DMS 273 (cell line): ENCODE measurements around the gene UNC13A.
A peak's percentile ranks its signal among the peaks of the same experiment; 100 is the strongest.

Experiments used
- DNase-seq: peaks from one replicate; lab custom pipeline; 2025; ENCODE audit not compliant: unreplicated experiment; lab: John Stamatoyannopoulos, UW

Gene UNC13A

GRCh38 chr19:17629760-17630159, 58.4 kb downstream of the UNC13A start:
- no peak for DNase-seq

DNA sequence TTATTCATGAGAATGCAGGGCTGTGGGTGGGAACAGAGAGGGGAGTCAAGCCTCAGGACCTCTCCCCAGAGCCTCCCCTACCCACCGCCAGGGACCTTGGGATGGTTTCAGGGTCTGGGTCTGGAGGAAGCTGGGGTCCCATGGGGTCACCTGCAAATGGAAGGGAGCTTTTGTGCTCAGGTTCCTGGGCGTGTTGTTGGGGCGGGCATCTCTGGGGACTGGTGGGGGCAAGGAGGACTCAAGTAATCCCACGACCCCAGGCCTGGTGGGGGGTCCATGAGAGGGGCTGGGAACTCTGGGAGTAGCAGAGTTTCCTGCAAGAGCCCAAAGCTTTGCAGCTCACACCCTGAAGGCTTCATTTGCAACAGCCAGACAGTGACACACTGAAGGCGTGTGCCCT, 60.2 kb downstream of the UNC13A start:
- no peak for DNase-seq

- no peak for DNase-seq
Observed at GRCh38 chr19:17627161-17627560, 61.0 kb downstream of the UNC13A start.

GRCh38 chr19:17626456-17627015, 61.6 kb downstream of the UNC13A start:
- no peak for DNase-seq

DNA sequence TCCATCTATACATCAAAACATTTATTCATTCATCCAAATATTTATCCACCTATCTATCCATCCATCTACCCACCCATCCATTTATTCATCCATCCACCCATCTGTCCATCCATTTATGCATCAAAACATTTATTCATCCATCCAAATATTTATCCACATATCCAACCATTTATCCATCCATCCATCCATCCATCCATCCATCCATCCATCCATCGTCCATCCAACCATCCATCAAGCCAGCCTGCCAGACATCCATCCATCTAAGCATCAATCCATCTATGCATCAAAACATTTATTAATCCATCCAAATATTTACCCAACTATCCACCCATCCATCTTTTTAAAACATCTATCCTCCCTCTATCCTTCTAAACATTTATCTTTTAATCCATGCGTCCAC, 62.2 kb downstream of the UNC13A start:
- no peak for DNase-seq

- no peak for DNase-seq
Observed at GRCh38 chr19:17625043-17625442, 63.1 kb downstream of the UNC13A start.

- DNase-seq, result no peak
Observed at GRCh38 chr19:17624314-17624991, 63.7 kb downstream of the UNC13A start.

- no peak for DNase-seq
Observed at GRCh38 chr19:17623224-17623935, 64.8 kb downstream of the UNC13A start.

GRCh38 chr19:17620696-17621095, 67.5 kb downstream of the UNC13A start:
- DNase-seq, result no peak

DNA sequence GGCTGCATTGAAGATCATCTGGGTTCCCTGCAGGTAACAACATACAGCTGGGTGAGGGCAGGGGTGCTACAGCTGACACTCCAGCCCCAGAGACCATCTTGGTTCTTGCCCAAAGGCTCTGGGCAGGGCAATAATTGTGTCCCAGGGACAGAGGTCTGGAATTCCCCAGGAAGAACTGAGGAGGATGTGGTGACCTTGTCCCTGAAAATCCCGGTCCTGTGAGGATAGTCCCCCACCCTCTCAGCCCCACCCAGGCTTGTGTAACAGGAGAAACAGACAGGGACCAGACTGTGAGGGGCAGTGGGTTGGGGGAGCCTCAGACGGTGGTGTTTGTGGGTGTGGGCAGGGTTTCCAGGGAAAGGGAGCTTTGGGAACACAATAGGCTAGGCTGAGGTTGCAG, 69.2 kb downstream of the UNC13A start:
- DNase-seq, result no peak

- no peak for DNase-seq
Observed at GRCh38 chr19:17618281-17618903, 69.8 kb downstream of the UNC13A start.

GRCh38 chr19:17617807-17618192, 70.4 kb downstream of the UNC13A start:
- no peak for DNase-seq

DNA sequence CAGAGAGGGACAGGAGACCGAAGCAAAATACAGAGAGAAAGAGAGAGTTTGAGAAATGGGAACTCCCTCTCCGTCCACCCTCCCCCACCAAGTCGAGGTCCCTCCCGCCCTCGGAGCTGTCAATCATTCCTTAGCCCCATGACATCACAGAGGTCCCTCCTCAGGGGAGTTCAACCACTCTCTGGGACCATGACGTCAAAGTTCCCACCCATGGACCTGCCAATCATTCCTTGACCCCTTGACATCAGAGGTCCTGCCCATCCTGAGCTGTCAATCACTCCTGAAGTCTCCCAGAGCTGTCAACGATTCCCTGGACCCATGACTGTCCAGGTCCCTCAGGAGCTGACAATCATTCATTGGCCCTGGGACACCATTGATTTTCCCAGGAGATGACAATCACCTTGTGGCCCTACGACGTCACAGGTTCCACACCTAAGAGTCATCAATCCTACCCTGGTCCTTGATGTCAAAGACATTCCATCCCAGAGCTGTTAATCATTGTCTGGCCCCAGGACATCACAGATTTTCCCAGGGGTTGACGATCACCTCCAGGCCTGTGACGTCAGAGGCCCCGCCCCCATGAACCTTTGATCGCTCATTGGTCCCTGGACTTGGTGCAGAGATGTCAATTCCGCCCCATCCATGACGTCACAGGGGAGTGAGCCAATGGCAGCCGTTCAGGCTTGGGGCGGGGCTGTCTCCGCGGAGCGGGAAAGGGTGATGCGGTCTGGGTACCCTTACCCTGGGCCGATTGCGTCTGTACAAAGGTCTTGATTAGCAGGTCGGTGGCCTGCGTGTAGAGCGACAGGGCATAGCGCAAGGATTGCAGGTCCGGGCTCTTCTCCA, 71.0 kb downstream of the UNC13A start:
- DNase-seq, result no peak

GRCh38 chr19:17616686-17616960, 71.5 kb downstream of the UNC13A start:
- DNase-seq, result peak; percentile 49

- no peak for DNase-seq
Observed at GRCh38 chr19:17615889-17616685, 72.1 kb downstream of the UNC13A start.

DNA sequence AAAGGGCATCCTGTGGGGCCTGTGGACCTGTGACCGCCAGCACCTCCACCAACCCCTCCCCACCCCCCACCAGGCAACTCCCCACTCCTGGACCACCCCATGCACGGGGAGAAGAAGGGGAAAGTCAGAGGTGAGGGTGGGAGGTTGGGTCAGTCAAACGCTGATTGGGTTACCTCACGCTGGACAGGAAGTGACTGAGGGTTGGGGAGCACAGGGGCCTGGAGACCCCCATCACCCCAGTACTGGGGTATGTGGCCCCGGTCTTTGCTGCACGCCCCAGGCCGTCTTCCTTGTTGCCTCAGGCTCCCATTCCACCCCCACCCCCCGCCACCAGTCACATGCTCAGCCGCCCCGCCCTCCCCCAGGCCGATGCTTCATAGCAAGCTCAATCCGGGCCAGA, 73.7 kb downstream of the UNC13A start:
- DNase-seq, result no peak

DNA sequence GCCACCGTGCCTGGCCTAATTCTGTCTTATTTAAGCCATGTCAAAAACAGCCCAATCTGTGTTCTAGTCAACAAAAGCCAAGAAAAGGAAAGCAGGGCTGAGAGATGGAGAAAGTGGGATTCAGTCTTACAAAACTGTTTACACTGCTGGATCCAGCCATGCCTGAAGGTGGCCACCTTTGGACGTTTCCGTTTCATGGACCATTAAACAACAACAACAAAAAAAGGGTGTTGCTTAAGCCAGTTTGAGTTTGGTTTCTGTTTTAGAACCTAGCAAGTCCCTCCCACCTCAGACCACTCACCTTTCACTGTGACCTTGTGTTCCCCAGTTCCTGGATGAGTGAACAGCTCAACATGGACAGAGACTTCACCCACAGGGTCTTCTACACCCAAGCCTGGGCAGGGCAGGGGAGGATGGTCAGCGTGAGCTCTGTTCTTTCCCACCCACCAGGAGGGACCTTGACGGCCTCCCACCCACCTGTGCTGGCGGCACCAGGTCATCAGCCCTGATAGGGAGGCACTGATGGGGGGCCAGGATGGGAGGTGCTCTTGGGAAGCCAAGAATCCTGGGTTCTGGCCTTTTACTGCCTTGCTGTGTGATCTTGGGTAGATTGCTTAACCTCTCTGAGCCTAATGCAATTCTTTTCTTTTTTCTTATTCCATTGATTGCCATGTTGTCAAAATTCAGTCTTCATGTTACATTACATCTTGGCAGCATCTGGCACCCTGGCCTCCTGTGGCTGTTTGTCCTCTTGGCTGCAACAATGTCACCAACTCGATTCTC, 76.5 kb downstream of the UNC13A start:
- no peak for DNase-seq

- peak; percentile 36 for DNase-seq
Observed at GRCh38 chr19:17610384-17610783, 77.8 kb downstream of the UNC13A start.

DNA sequence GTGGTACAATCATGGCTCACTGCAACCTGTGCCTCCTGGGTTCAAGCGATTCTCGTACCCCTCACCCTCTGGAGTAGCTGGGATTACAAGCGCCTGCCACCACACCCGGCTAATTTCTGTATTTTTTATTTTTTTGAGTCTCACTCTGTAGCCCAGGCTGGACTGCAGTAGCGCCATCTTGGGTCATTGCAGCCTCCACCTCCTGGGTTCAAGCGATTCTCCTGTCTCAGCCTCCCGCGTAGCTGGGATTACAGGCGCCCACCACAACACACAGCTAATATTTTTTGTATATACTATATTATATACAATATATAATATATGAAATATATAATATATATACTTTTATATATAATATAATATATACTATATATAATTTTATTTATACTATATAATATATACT, 80.2 kb downstream of the UNC13A start:
- DNase-seq, result no peak
